K562 treated with DMSO at 1 percent for 12 hours (cell line): ENCODE results near the gene PLN. TPM values are rescaled to one million over a fixed set of nuclear protein-coding genes. Genes with fewer than 3 reads are reported as not detected.

Experiments used
- total RNA-seq: library from RNA; unstranded; fragments of 300-600 nt; gene quantifications from 2 replicates; pipeline ENCODE4 v1.2.3, GENCODE V29; 2022; ENCODE audit not compliant: insufficient read depth

Gene PLN
- not detected in 2 replicates for total RNA-seq

DNA sequence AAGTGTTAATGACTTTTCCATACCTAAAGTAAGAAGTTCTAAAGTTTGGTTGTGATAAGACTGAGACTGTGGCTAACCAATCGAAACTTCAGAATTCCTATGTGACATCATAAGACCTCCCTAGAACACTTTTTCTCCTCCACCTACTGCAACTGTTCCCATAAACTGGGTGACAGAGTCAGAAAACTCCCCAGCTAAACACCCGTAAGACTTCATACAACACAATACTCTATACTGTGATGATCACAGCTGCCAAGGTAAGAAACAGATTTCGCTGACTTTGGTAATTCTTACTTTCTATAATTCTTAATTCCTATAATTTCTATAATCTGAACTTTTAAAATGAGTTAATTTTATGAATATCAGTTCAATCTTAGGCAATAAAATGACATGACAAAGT is at the start of gene PLN:
Gene PLN, plus strand, starts transcription at position 161 of the 400 bp plus-strand sequence. CDS start 10,626 bp downstream, outside the sequence.

Other genes with a start within 250 kb of the PLN start
- gene CEP85L, start 103.3 kb downstream of the PLN start, total RNA-seq, result 1.1 and 6.8 TPM in 2 replicates